ENCODE results near the gene BORCS8. TPM values are rescaled to one million over a fixed set of nuclear protein-coding genes. Genes with fewer than 3 reads are reported as not detected.

Gene BORCS8
- total and polyA plus RNA-seq, 2 of the 13 experiments (the other 11 are each of a cell fraction or from before 2014, with no cell fraction given), result 9.6 to 13.3 TPM

- TF ChIP-seq, protein P1, sequence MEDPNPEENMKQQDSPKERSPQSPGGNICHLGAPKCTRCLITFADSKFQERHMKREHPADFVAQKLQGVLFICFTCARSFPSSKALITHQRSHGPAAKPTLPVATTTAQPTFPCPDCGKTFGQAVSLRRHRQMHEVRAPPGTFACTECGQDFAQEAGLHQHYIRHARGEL (CRISPR knock-in tag; IDR thresholded peaks at IDR 0.05), result no peak
- TF ChIP-seq HNRNPUL1 (IDR thresholded peaks at IDR 0.05; ENCODE audit: low read depth, low read length), result no peak
- TF ChIP-seq MBD4 (IDR thresholded peaks at IDR 0.05; ENCODE audit: borderline replicate concordance, low read length), result no peak
- TF ChIP-seq ZNF207 (IDR thresholded peaks at IDR 0.05; ENCODE audit: borderline replicate concordance), result no peak
- TF ChIP-seq, protein P2, sequence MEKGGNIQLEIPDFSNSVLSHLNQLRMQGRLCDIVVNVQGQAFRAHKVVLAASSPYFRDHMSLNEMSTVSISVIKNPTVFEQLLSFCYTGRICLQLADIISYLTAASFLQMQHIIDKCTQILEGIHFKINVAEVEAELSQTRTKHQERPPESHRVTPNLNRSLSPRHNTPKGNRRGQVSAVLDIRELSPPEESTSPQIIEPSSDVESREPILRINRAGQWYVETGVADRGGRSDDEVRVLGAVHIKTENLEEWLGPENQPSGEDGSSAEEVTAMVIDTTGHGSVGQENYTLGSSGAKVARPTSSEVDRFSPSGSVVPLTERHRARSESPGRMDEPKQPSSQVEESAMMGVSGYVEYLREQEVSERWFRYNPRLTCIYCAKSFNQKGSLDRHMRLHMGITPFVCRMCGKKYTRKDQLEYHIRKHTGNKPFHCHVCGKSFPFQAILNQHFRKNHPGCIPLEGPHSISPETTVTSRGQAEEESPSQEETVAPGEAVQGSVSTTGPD (CRISPR knock-in tag; IDR thresholded peaks at IDR 0.05), result no peak
- no peak for TF ChIP-seq GPN1 (CRISPR knock-in tag; IDR thresholded peaks at IDR 0.05; ENCODE audit: borderline replicate concordance)
- TF ChIP-seq ZNF3 (CRISPR knock-in tag; IDR thresholded peaks at IDR 0.05), result 0 out of 2 replicates have a peak, but pooled peaks have one; percentile 26
- TF ChIP-seq TCF7 (IDR thresholded peaks at IDR 0.05; ENCODE audit: low read depth), result no peak
- no peak for TF ChIP-seq ZNF136 (CRISPR knock-in tag; IDR thresholded peaks at IDR 0.05; ENCODE audit: low read depth)
- peak; percentile 89 for TF ChIP-seq SALL1 (CRISPR knock-in tag; IDR thresholded peaks at IDR 0.05)
- TF ChIP-seq ZGPAT (CRISPR knock-in tag; IDR thresholded peaks at IDR 0.05), result peak; percentile 23; the same call in 1 of the 2 replicates
- no peak for TF ChIP-seq MAFF (IDR thresholded peaks at IDR 0.05; ENCODE audit: low read depth, low read length)
- peak; percentile 69; the same call in 1 of the 2 replicates for TF ChIP-seq HOXD1 (CRISPR knock-in tag; IDR thresholded peaks at IDR 0.05)
- no peak for TF ChIP-seq KLF13 (CRISPR knock-in tag; IDR thresholded peaks at IDR 0.05)
- TF ChIP-seq FOXA1 (IDR thresholded peaks at IDR 0.05), result no peak
- no peak for TF ChIP-seq FOXA1 (CRISPR knock-in tag; IDR thresholded peaks at IDR 0.05)
- no peak for TF ChIP-seq GATA4 (IDR thresholded peaks at IDR 0.05; ENCODE audit: borderline replicate concordance, low read depth)
- no peak for TF ChIP-seq CHD2 (IDR thresholded peaks at IDR 0.05; ENCODE audit: low read depth, low read length)
- no peak; the same call in 1 of the 2 replicates for TF ChIP-seq ZNF616 (CRISPR knock-in tag; IDR thresholded peaks at IDR 0.05; ENCODE audit: low read depth)
- no peak; the same call in none of the 2 replicates for TF ChIP-seq TEAD2 (CRISPR knock-in tag; IDR thresholded peaks at IDR 0.05)
- TF ChIP-seq SMC3 (IDR thresholded peaks at IDR 0.05; ENCODE audit: low read length), result no peak
- no peak for TF ChIP-seq JUN (CRISPR knock-in tag; IDR thresholded peaks at IDR 0.05)
- no peak for TF ChIP-seq DR1 (CRISPR knock-in tag; IDR thresholded peaks at IDR 0.05)
- peak; percentile 90 for TF ChIP-seq ZFP37 (CRISPR knock-in tag; IDR thresholded peaks at IDR 0.05; ENCODE audit: borderline replicate concordance)
- TF ChIP-seq KLF12 (CRISPR knock-in tag; IDR thresholded peaks at IDR 0.05; ENCODE audit: borderline replicate concordance), result peak; percentile 76; the same call in 1 of the 2 replicates
- TF ChIP-seq ZNF674 (CRISPR knock-in tag; IDR thresholded peaks at IDR 0.05; ENCODE audit: low read depth), result no peak
- 0 out of 2 replicates have a peak, but pooled peaks have one; percentile 35 for TF ChIP-seq POGK (CRISPR knock-in tag; conservative IDR thresholded peaks at IDR 0.05)
- no peak for TF ChIP-seq KMT2A (CRISPR knock-in tag; IDR thresholded peaks at IDR 0.05)
- TF ChIP-seq, protein P3, sequence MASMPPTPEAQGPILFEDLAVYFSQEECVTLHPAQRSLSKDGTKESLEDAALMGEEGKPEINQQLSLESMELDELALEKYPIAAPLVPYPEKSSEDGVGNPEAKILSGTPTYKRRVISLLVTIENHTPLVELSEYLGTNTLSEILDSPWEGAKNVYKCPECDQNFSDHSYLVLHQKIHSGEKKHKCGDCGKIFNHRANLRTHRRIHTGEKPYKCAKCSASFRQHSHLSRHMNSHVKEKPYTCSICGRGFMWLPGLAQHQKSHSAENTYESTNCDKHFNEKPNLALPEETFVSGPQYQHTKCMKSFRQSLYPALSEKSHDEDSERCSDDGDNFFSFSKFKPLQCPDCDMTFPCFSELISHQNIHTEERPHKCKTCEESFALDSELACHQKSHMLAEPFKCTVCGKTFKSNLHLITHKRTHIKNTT (CRISPR knock-in tag; IDR thresholded peaks at IDR 0.05), result no peak
Observed at GRCh38 chr19:19214892-19215291, 22.9 kb upstream of the BORCS8 start (continued).
